Hypothalamus (tissue), 51 donors: ENCODE measurements around the gene ATXN3L.

Source experiments
- DNase-seq, 51 donors: peaks; one replicate each; lab custom pipeline; 2025; lab: John Stamatoyannopoulos, UW

ATXN3L gene

DNA sequence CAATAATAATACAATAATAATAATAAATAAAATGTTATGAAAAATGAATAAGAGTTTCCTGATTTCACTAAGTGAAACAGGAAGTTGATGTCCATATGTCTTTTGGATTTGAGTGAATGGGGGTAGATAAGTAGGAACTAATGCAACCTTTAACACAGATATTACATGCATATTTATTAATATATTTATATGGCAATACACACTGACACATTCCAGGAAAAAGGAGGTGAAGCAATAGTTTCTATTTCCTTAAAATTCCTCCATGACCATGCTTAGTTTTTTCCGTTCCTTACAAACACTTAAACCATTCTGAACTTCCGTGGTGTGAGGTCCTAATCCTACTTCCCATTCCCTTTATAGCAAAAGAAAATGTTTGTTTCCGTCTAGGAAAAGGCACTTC, 48.3 kb downstream of the ATXN3L start:
- no peak for DNase-seq

DNA sequence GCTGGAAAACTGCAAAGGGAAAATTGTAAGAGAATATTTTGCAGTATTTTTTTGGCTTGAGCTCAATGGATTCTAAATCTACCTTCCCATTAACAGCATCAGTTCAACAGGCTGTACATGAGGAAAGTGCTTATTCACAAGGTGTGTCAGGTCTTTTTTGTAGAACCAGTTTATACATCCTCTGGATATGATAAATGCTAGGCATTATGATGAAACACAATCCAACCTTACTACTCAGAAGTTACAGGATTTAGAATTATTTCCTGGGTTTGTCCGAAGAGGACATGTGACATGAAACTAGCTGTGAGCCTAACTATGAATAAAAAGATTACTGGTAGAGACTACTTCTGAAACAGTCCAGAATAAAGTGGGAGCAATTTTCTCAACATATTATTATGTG, 49.5 kb downstream of the ATXN3L start:
- no peak for DNase-seq

DNA sequence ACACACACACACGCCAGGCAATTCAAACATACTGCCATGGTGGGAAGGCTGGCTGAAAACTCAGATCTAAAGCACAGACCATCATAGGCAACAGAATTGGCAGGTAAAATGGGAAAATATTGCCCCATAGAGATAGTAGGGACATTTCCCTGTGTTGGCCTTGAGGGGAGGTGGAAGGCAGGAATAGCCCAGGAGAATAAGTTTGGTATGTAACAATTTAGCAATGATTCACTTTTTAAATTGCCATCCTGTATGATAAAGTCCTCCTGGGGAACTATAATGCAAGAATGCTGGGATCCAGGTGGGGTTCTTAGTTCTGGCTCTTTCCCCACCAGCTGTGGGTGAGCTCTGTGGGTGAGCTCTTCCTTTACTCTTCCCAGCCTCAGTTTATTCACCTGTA, 51.0 kb downstream of the ATXN3L start:
- DNase-seq = no peak
